HEK293 (cell line): ENCODE measurements around the gene EHD2.

Experiments used
- CTCF ChIA-PET: fragments of 350-600 bp; formaldehyde crosslinking; extraction: SDS; loops from one replicate; lab custom pipeline; 2021; ENCODE audit warnings: antibody characterized with exemption; lab: Yijun Ruan, JAX
- POLR2A ChIA-PET: fragments of 300-600 bp; formaldehyde crosslinking; extraction: SDS; loops from one replicate; lab custom pipeline; 2020; ENCODE audit warnings: antibody characterized with exemption, inconsistent platforms; lab: Yijun Ruan, JAX
- H3K27ac ChIP-seq: fragments of 200-500 bp; sonication (Bioruptor generic); 2 replicates; pipeline ENCODE4 v1.5.1; 2014; ENCODE audit warnings: low read depth, low read length, control low read depth, inconsistent platforms; ENCODE audit errors: extremely low read depth
- H3K36me3 ChIP-seq, 2 experiments: fragments of 200-500 bp in 1 of 2; sonication (Bioruptor generic) in 1 of 2; 1 replicate in 1 of 2; 2 replicates in 1 of 2; pipeline ENCODE4 v1.5.1; 2014 to 2017; ENCODE audit warnings: inconsistent platforms in 2 of 2, low read length in 2 of 2; ENCODE audit not compliant: control insufficient read depth in 2 of 2, insufficient read depth in 1 of 2
- H3K4me1 ChIP-seq: fragments of 200-500 bp; sonication (Bioruptor generic); 2 replicates; pipeline ENCODE4 v1.5.1; 2014; ENCODE audit warnings: mild to moderate bottlenecking, low read length, inconsistent platforms; ENCODE audit not compliant: control insufficient read depth, insufficient read depth
- H3K4me3 ChIP-seq: 2 replicates; pipeline ENCODE4 v1.5.1; 2011; ENCODE audit warnings: low read depth, mild to moderate bottlenecking, control low read depth, low read length, moderate library complexity
- H3K9me3 ChIP-seq: fragments of 200-500 bp; sonication (Bioruptor generic); 2 replicates; pipeline ENCODE4 v1.5.1; 2014; ENCODE audit warnings: low read depth, low read length, inconsistent platforms; ENCODE audit not compliant: control insufficient read depth, insufficient read depth
- GLI4 ChIP-seq: fragments of 450-650 bp; formaldehyde crosslinking; IDR thresholded peaks from 2 replicates; pipeline ENCODE4 v1.5.1; 2016; ENCODE audit warnings: missing biosample characterization, missing genetic modification characterization
- HOXC10 ChIP-seq: sonication (generic); formaldehyde crosslinking; IDR thresholded peaks from 2 replicates; pipeline ENCODE4 v1.8.1; 2023; ENCODE audit warnings: mild to moderate bottlenecking, missing genetic modification reagents
- IKZF3 ChIP-seq: fragments of 450-650 bp; IDR thresholded peaks from 2 replicates; pipeline ENCODE4 v1.5.0; 2018; ENCODE audit warnings: missing biosample characterization, mild to moderate bottlenecking, missing genetic modification characterization, moderate library complexity
- SALL2 ChIP-seq: fragments of 450-650 bp; formaldehyde crosslinking; IDR thresholded peaks from 2 replicates; pipeline ENCODE4 v1.5.0; 2017; ENCODE audit warnings: missing biosample characterization, mild to moderate bottlenecking, missing genetic modification characterization, borderline replicate concordance
- TRIM28 ChIP-seq: IDR thresholded peaks from 2 replicates; pipeline ENCODE4 v1.6.1; 2011; ENCODE audit warnings: low read length, control low read depth, borderline replicate concordance
- ZBTB21 ChIP-seq: fragments of 450-650 bp; formaldehyde crosslinking; IDR thresholded peaks from 2 replicates; pipeline ENCODE4 v1.5.1; 2017; ENCODE audit warnings: missing biosample characterization, missing genetic modification characterization
- ZNF112 ChIP-seq: fragments of 450-650 bp; formaldehyde crosslinking; IDR thresholded peaks from 2 replicates; pipeline ENCODE4 v1.5.0; 2017; ENCODE audit warnings: missing biosample characterization, missing genetic modification characterization
- ZNF114 ChIP-seq: fragments of 450-650 bp; formaldehyde crosslinking; IDR thresholded peaks from 2 replicates; pipeline ENCODE4 v1.5.0; 2017; ENCODE audit warnings: missing biosample characterization, missing genetic modification characterization
- ZNF133 ChIP-seq: fragments of 450-650 bp; formaldehyde crosslinking; IDR thresholded peaks from 2 replicates; pipeline ENCODE4 v1.5.1; 2016; ENCODE audit warnings: missing biosample characterization, missing genetic modification characterization
- ZNF146 ChIP-seq: fragments of 450-650 bp; formaldehyde crosslinking; IDR thresholded peaks from 2 replicates; pipeline ENCODE4 v1.5.1; 2016; ENCODE audit warnings: missing biosample characterization, missing genetic modification characterization
- ZNF239 ChIP-seq: fragments of 450-650 bp; formaldehyde crosslinking; IDR thresholded peaks from 2 replicates; pipeline ENCODE4 v1.5.1; 2016; ENCODE audit warnings: missing biosample characterization, missing genetic modification characterization
- ZNF391 ChIP-seq: fragments of 450-650 bp; formaldehyde crosslinking; IDR thresholded peaks from 2 replicates; pipeline ENCODE4 v1.5.1; 2016; ENCODE audit warnings: low read depth, missing biosample characterization, missing genetic modification characterization, borderline replicate concordance
- ZNF48 ChIP-seq: fragments of 450-650 bp; formaldehyde crosslinking; IDR thresholded peaks from 2 replicates; pipeline ENCODE4 v1.5.1; 2016; ENCODE audit warnings: missing biosample characterization, missing genetic modification characterization
- ZNF529 ChIP-seq: fragments of 450-650 bp; formaldehyde crosslinking; IDR thresholded peaks from 2 replicates; pipeline ENCODE4 v1.5.1; 2017; ENCODE audit warnings: missing genetic modification characterization, missing biosample characterization; ENCODE audit not compliant: insufficient replicate concordance
- ZNF610 ChIP-seq: fragments of 450-650 bp; formaldehyde crosslinking; IDR thresholded peaks from 2 replicates; pipeline ENCODE4 v1.5.1; 2016; ENCODE audit warnings: missing biosample characterization, missing genetic modification characterization, borderline replicate concordance
- ZNF660 ChIP-seq: fragments of 450-650 bp; IDR thresholded peaks from 2 replicates; pipeline ENCODE4 v1.5.1; 2018; ENCODE audit warnings: missing biosample characterization, mild to moderate bottlenecking, missing genetic modification characterization
- ZXDB ChIP-seq: fragments of 450-650 bp; formaldehyde crosslinking; IDR thresholded peaks from 2 replicates; pipeline ENCODE4 v1.5.1; 2016; ENCODE audit warnings: missing biosample characterization, missing genetic modification characterization
- TF ChIP-seq, protein P1 (sequence below): fragments of 450-650 bp; formaldehyde crosslinking; IDR thresholded peaks from 2 replicates; pipeline ENCODE4 v1.5.1; 2016; ENCODE audit warnings: missing biosample characterization, missing genetic modification characterization
- TF ChIP-seq, protein P2 (sequence below): fragments of 450-650 bp; formaldehyde crosslinking; IDR thresholded peaks from 2 replicates; pipeline ENCODE4 v1.5.1; 2016; ENCODE audit warnings: missing biosample characterization, missing genetic modification characterization
- TF ChIP-seq, protein P3 (sequence below): fragments of 450-650 bp; formaldehyde crosslinking; IDR thresholded peaks from 2 replicates; pipeline ENCODE4 v1.5.1; 2017; ENCODE audit warnings: missing biosample characterization, mild to moderate bottlenecking, missing genetic modification characterization, moderate library complexity
- TF ChIP-seq, protein P4 (sequence below): fragments of 450-650 bp; formaldehyde crosslinking; IDR thresholded peaks from 2 replicates; pipeline ENCODE4 v1.5.1; 2016; ENCODE audit warnings: missing biosample characterization, missing genetic modification characterization
- TF ChIP-seq, protein P5 (sequence below): IDR thresholded peaks from 2 replicates; pipeline ENCODE4 v1.6.1; 2011; ENCODE audit warnings: mild to moderate bottlenecking, low read depth, low read length, borderline replicate concordance
- TF ChIP-seq, protein P6 (sequence below): fragments of 450-650 bp; formaldehyde crosslinking; IDR thresholded peaks from 2 replicates; pipeline ENCODE4 v1.5.1; 2016; ENCODE audit warnings: missing biosample characterization, missing genetic modification characterization

The EHD2 gene

DNA sequence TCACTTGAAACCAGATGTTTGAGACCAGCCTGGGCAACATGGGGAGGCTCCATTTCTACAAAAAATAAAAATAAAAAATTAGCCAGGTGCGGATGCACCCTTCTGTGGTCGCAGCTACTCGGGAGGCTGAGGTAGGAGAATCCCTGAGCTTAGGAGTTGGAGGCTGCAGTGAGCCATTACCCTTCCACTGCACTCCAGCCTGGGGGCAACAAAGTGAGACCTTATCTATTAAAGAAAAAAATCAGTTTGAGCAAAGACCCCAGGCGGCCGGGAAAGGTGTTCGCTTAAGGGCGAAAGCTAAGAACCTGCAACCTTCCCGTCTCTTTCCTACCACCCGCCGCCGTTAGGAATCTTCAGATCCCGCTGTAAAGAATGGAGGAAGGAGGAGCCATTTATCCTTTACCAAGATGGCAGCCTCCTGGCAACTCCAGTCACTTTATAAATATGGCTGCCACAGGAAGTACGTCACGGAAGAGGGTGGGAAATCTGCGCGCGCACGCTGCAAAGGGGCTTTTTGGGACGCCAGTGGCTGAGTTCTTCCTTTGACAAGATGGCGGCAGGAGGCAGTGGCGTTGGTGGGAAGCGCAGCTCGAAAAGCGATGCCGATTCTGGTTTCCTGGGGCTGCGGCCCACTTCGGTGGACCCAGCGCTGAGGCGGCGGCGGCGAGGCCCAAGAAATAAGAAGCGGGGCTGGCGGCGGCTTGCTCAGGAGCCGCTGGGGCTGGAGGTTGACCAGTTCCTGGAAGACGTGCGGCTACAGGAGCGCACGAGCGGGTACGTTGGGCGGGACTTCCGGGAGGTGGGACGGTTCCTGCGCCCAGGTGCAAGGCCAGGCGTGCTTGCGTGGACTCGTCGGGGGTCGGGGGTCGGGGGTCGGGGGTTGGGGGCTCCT, 32.0 kb downstream of the EHD2 start, which contains the start of gene NOP53:
TSS of gene NOP53 (plus strand) at position 537 of the 892 bp plus-strand sequence. CDS start at position 551, 14 bp downstream.
- POLR2A ChIA-PET = interaction anchor here (0.7 to 2.3 kb wide), 9 partner anchors 10 to 261 kb away, joined by 3 to 7 read pairs (median 4); partner anchors contain the start of genes EHD2, KPTN and SELENOW
- no peaks in the 10 kb centered on the region for H3K9me3 ChIP-seq
- peaks cover 34 to 36% of the 10 kb centered on the region in 2 experiments for H3K36me3 ChIP-seq
- H3K4me1 ChIP-seq = peaks cover 7% of the 10 kb centered on the region; the same call in 1 of the 2 replicates
- peak within 1 kb of the TSS; percentile 88 for H3K4me3 ChIP-seq
- CTCF ChIA-PET = interaction anchor here (0.5 to 5.1 kb wide), 19 partner anchors 14 to 461 kb away, joined by 3 to 73 read pairs (median 4); partner anchors contain the start of genes EHD2, KPTN and NAPA
- peak within 1 kb of the TSS; percentile 86 for H3K27ac ChIP-seq
- TF ChIP-seq TRIM28 (no peak), ZNF146 (tag by site-specific recombination) (no peak), HOXC10 (no peak), ZNF133 (tag by site-specific recombination) (no peak), ZNF114 (tag by site-specific recombination) (no peak), ZBTB21 (tag by site-specific recombination) (peak; percentile 94), GLI4 (no peak), ZNF610 (no peak), ZNF660 (peak; percentile 79; the same call in 1 of the 2 replicates), ZNF48 (tag by site-specific recombination) (no peak), IKZF3 (tag by site-specific recombination) (peak; percentile 76), ZNF529 (tag by site-specific recombination) (no peak), SALL2 (tag by site-specific recombination) (no peak), ZNF239 (no peak), ZNF391 (tag by site-specific recombination) (no peak), ZXDB (tag by site-specific recombination) (peak; percentile 95), ZNF112 (tag by site-specific recombination) (no peak)
- TF ChIP-seq, protein P1, sequence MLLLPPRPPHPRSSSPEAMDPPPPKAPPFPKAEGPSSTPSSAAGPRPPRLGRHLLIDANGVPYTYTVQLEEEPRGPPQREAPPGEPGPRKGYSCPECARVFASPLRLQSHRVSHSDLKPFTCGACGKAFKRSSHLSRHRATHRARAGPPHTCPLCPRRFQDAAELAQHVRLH (tag by site-specific recombination) = peak; percentile 86
- TF ChIP-seq, protein P2, sequence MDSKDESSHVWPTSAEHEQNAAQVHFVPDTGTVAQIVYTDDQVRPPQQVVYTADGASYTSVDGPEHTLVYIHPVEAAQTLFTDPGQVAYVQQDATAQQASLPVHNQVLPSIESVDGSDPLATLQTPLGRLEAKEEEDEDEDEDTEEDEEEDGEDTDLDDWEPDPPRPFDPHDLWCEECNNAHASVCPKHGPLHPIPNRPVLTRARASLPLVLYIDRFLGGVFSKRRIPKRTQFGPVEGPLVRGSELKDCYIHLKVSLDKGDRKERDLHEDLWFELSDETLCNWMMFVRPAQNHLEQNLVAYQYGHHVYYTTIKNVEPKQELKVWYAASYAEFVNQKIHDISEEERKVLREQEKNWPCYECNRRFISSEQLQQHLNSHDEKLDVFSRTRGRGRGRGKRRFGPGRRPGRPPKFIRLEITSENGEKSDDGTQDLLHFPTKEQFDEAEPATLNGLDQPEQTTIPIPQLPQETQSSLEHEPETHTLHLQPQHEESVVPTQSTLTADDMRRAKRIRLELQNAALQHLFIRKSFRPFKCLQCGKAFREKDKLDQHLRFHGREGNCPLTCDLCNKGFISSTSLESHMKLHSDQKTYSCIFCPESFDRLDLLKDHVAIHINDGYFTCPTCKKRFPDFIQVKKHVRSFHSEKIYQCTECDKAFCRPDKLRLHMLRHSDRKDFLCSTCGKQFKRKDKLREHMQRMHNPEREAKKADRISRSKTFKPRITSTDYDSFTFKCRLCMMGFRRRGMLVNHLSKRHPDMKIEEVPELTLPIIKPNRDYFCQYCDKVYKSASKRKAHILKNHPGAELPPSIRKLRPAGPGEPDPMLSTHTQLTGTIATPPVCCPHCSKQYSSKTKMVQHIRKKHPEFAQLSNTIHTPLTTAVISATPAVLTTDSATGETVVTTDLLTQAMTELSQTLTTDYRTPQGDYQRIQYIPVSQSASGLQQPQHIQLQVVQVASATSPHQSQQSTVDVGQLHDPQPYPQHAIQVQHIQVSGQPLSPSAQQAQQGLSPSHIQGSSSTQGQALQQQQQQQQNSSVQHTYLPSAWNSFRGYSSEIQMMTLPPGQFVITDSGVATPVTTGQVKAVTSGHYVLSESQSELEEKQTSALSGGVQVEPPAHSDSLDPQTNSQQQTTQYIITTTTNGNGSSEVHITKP (tag by site-specific recombination) = peak; percentile 33; the same call in 1 of the 2 replicates
- TF ChIP-seq, protein P3, sequence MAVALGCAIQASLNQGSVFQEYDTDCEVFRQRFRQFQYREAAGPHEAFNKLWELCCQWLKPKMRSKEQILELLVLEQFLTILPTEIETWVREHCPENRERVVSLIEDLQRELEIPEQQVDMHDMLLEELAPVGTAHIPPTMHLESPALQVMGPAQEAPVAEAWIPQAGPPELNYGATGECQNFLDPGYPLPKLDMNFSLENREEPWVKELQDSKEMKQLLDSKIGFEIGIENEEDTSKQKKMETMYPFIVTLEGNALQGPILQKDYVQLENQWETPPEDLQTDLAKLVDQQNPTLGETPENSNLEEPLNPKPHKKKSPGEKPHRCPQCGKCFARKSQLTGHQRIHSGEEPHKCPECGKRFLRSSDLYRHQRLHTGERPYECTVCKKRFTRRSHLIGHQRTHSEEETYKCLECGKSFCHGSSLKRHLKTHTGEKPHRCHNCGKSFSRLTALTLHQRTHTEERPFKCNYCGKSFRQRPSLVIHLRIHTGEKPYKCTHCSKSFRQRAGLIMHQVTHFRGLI (tag by site-specific recombination) = peak; percentile 78; the same call in 1 of the 2 replicates
- TF ChIP-seq, protein P4, sequence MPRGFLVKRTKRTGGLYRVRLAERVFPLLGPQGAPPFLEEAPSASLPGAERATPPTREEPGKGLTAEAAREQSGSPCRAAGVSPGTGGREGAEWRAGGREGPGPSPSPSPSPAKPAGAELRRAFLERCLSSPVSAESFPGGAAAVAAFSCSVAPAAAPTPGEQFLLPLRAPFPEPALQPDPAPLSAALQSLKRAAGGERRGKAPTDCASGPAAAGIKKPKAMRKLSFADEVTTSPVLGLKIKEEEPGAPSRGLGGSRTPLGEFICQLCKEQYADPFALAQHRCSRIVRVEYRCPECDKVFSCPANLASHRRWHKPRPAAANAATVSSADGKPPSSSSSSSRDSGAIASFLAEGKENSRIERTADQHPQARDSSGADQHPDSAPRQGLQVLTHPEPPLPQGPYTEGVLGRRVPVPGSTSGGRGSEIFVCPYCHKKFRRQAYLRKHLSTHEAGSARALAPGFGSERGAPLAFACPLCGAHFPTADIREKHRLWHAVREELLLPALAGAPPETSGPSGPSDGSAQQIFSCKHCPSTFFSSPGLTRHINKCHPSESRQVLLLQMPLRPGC (tag by site-specific recombination) = no peak
- TF ChIP-seq, protein P5, sequence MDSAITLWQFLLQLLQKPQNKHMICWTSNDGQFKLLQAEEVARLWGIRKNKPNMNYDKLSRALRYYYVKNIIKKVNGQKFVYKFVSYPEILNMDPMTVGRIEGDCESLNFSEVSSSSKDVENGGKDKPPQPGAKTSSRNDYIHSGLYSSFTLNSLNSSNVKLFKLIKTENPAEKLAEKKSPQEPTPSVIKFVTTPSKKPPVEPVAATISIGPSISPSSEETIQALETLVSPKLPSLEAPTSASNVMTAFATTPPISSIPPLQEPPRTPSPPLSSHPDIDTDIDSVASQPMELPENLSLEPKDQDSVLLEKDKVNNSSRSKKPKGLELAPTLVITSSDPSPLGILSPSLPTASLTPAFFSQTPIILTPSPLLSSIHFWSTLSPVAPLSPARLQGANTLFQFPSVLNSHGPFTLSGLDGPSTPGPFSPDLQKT = no peak
- TF ChIP-seq, protein P6, sequence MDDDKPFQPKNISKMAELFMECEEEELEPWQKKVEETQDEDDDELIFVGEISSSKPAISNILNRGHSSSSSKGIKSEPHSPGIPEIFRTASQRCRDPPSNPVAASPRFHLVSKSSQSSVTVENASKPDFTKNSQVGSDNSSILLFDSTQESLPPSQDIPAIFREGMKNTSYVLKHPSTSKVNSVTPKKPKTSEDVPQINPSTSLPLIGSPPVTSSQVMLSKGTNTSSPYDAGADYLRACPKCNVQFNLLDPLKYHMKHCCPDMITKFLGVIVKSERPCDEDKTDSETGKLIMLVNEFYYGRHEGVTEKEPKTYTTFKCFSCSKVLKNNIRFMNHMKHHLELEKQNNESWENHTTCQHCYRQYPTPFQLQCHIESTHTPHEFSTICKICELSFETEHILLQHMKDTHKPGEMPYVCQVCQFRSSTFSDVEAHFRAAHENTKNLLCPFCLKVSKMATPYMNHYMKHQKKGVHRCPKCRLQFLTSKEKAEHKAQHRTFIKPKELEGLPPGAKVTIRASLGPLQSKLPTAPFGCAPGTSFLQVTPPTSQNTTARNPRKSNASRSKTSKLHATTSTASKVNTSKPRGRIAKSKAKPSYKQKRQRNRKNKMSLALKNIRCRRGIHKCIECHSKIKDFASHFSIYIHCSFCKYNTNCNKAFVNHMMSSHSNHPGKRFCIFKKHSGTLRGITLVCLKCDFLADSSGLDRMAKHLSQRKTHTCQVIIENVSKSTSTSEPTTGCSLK (tag by site-specific recombination) = no peak
